Measurements from ENCODE around the gene SPATA12. TPM values are rescaled to one million over a fixed set of nuclear protein-coding genes. Genes with fewer than 3 reads are reported as not detected.
"Not testable (repeated sequence)": the region's sequence is repeated elsewhere in the genome, so short reads cannot be mapped to it uniquely, and the experiment has no call there.

The SPATA12 gene
- total RNA-seq, 1 experiment from 2014 or later = not detected

- intact Hi-C loops (cut with micrococcal nuclease; ENCODE audit: unreplicated experiment) = no loop called here
- CTCF ChIA-PET = no interaction called here
- TF ChIP-seq CTCF (conservative IDR thresholded peaks at IDR 0.05; ENCODE audit: low read depth, low read length) (no peak), EZH2 (IDR thresholded peaks at IDR 0.05; ENCODE audit: borderline replicate concordance, low read depth, low read length, poor library complexity, severe bottlenecking) (no peak)
- Histone ChIP-seq H3K4me1 (ENCODE audit: insufficient read depth, low read length, poor library complexity, severe bottlenecking) (no peaks in the 10 kb centered on the region), H3K27ac (ENCODE audit: low read depth, low read length, poor library complexity, severe bottlenecking) (no peak overlapping the region), H3K36me3 (ENCODE audit: insufficient read depth, low read length, poor library complexity, severe bottlenecking) (no peaks in the 10 kb centered on the region), H3K9me3 (ENCODE audit: low read depth, low read length, poor library complexity, severe bottlenecking) (no peaks in the 10 kb centered on the region), H3K4me3 (ENCODE audit: low read depth, low read length, poor library complexity, severe bottlenecking) (no peak overlapping the region), H3K27me3 (replicated peaks; ENCODE audit: insufficient read depth, low read depth, low read length, poor library complexity) (peaks cover 7% of the 10 kb centered on the region)
- no peak for DNase-seq (ENCODE audit: low spot score)
- POLR2A ChIA-PET (ENCODE audit: low non-redundant PET) = no interaction called here
- no TSS peak for BruUV-seq (replicated peaks)
These were observed 20.7 kb downstream of the SPATA12 start for GRCh38 chr3:57081173-57081572.

- CTCF ChIA-PET = no interaction called here
- POLR2A ChIA-PET (ENCODE audit: low non-redundant PET) = no interaction called here
- BruUV-seq (replicated peaks) = no TSS peak
- Histone ChIP-seq H3K4me3 (ENCODE audit: low read depth, low read length, poor library complexity, severe bottlenecking) (no peak overlapping the region), H3K27me3 (replicated peaks; ENCODE audit: insufficient read depth, low read depth, low read length, poor library complexity) (peaks cover 7% of the 10 kb centered on the region), H3K27ac (ENCODE audit: low read depth, low read length, poor library complexity, severe bottlenecking) (no peak overlapping the region), H3K9me3 (ENCODE audit: low read depth, low read length, poor library complexity, severe bottlenecking) (no peaks in the 10 kb centered on the region), H3K4me1 (ENCODE audit: insufficient read depth, low read length, poor library complexity, severe bottlenecking) (no peaks in the 10 kb centered on the region), H3K36me3 (ENCODE audit: insufficient read depth, low read length, poor library complexity, severe bottlenecking) (no peaks in the 10 kb centered on the region)
- no peak for DNase-seq (ENCODE audit: low spot score)
- intact Hi-C loops (cut with micrococcal nuclease; ENCODE audit: unreplicated experiment) = no loop called here
- TF ChIP-seq EZH2 (IDR thresholded peaks at IDR 0.05; ENCODE audit: borderline replicate concordance, low read depth, low read length, poor library complexity, severe bottlenecking) (no peak), CTCF (conservative IDR thresholded peaks at IDR 0.05; ENCODE audit: low read depth, low read length) (no peak)
These were observed 22.0 kb downstream of the SPATA12 start for GRCh38 chr3:57082481-57082880.

- H3K4me3 ChIP-seq (ENCODE audit: low read depth, low read length, poor library complexity, severe bottlenecking); intact Hi-C loops (cut with micrococcal nuclease; ENCODE audit: unreplicated experiment); H3K36me3 ChIP-seq (ENCODE audit: insufficient read depth, low read length, poor library complexity, severe bottlenecking); BruUV-seq (replicated peaks); POLR2A ChIA-PET (ENCODE audit: low non-redundant PET); H3K4me1 ChIP-seq (ENCODE audit: insufficient read depth, low read length, poor library complexity, severe bottlenecking); H3K27me3 ChIP-seq (replicated peaks; ENCODE audit: insufficient read depth, low read depth, low read length, poor library complexity); DNase-seq (ENCODE audit: low spot score); CTCF ChIA-PET; H3K9me3 ChIP-seq (ENCODE audit: low read depth, low read length, poor library complexity, severe bottlenecking); H3K27ac ChIP-seq (ENCODE audit: low read depth, low read length, poor library complexity, severe bottlenecking): not testable (repeated sequence)
These were observed 23.0 kb downstream of the SPATA12 start for GRCh38 chr3:57083266-57083995.

GRCh38 chr3:57085211-57085610, 24.7 kb downstream of the SPATA12 start:
- BruUV-seq (replicated peaks) = no TSS peak
- no peaks in the 10 kb centered on the region for H3K9me3 ChIP-seq (ENCODE audit: low read depth, low read length, poor library complexity, severe bottlenecking)
- POLR2A ChIA-PET (ENCODE audit: low non-redundant PET) = no interaction called here
- H3K27ac ChIP-seq (ENCODE audit: low read depth, low read length, poor library complexity, severe bottlenecking) = no peak overlapping the region
- intact Hi-C loops (cut with micrococcal nuclease; ENCODE audit: unreplicated experiment) = no loop called here
- H3K27me3 ChIP-seq (replicated peaks; ENCODE audit: insufficient read depth, low read depth, low read length, poor library complexity) = no peaks in the 10 kb centered on the region
- H3K4me1 ChIP-seq (ENCODE audit: insufficient read depth, low read length, poor library complexity, severe bottlenecking) = no peaks in the 10 kb centered on the region
- no peak for DNase-seq (ENCODE audit: low spot score)
- TF ChIP-seq CTCF (conservative IDR thresholded peaks at IDR 0.05; ENCODE audit: low read depth, low read length) (no peak), EZH2 (IDR thresholded peaks at IDR 0.05; ENCODE audit: borderline replicate concordance, low read depth, low read length, poor library complexity, severe bottlenecking) (no peak)
- H3K4me3 ChIP-seq (ENCODE audit: low read depth, low read length, poor library complexity, severe bottlenecking) = no peak overlapping the region
- H3K36me3 ChIP-seq (ENCODE audit: insufficient read depth, low read length, poor library complexity, severe bottlenecking) = no peaks in the 10 kb centered on the region
- CTCF ChIA-PET = no interaction called here
